GM21390 (cell line): ENCODE data around the gene FLACC1.
"Not testable (repeated sequence)": the region's sequence is repeated elsewhere in the genome, so short reads cannot be mapped to it uniquely, and the experiment has no call there.

Source experiments
- ATAC-seq: cut with Tn5 transposase; IDR thresholded peaks from one replicate; pipeline ENCODE4 v1.9.1; 2021; ENCODE audit not compliant: unreplicated experiment

Gene FLACC1

GRCh38 chr2:201350879-201351278 lies 6.3 kb downstream of the FLACC1 start:
- ATAC-seq, result no peak

- no peak for ATAC-seq
Observed at GRCh38 chr2:201349601-201350000, 7.5 kb downstream of the FLACC1 start.

DNA sequence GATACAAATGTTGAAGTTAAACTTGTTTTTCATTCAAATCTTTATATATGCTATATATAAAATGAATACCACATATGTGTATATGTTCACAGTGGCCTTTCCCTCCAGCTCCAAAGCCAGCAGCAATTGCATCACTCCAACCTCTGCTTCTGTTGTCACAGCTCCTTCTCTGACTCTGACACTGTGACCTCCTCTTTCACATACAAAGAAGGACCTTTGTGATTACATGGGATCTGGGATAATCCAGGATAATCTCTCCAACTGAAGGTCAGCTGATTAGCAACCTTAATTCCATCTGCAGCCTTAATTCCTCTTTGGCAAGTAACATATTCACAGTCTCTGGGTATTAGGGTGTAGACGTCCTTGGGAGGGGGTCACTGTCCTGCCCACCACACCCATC lies 8.4 kb downstream of the FLACC1 start:
- no peak for ATAC-seq

DNA sequence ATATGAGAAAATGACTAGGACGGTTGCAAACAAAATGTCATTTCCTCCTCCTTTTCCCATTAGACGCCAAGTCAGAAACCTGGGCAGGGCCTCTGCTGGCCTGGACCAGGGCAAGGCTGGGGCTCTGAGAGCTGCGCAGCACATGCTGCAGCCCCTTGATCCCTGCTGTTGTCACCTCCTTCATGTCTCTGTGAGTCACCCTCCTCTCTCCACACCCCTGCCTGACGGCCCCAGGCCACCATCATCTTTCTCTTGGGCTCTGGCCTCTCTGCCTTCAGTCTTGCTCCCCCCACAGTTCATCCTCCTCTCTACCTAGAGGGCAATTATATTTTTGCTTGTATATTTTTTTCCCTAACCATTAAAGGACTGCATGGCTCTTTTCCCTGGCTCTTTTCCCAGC lies 10.0 kb downstream of the FLACC1 start:
- ATAC-seq, result no peak

GRCh38 chr2:201345625-201346213 lies 11.4 kb downstream of the FLACC1 start:
- no peak for ATAC-seq

GRCh38 chr2:201344663-201345366 lies 12.3 kb downstream of the FLACC1 start:
- peak; percentile 84 for ATAC-seq

DNA sequence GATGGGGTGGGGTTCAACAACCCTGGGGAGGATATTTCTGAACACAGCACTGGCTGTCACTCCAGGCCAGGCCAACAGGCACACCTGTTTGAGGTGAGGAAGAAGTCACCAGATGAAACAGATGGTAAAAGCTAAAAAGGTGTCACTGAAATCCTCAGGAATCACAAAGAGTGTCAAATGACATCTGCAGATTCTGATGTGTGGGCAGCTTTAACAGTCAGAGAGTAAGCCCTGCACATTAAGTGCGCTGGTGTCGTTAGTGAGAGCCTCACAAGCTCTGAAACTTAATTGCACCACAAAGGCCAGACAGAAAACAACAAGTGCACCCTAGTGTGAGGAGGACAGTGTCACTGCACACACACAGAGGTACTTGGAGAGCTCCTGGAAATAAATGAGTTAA lies 13.6 kb downstream of the FLACC1 start:
- ATAC-seq, result no peak

GRCh38 chr2:201342923-201343322 lies 14.2 kb downstream of the FLACC1 start:
- no peak for ATAC-seq

GRCh38 chr2:201329409-201329808 lies 27.7 kb downstream of the FLACC1 start:
- ATAC-seq, result no peak

GRCh38 chr2:201327678-201328077 lies 29.5 kb downstream of the FLACC1 start:
- ATAC-seq, result no peak

DNA sequence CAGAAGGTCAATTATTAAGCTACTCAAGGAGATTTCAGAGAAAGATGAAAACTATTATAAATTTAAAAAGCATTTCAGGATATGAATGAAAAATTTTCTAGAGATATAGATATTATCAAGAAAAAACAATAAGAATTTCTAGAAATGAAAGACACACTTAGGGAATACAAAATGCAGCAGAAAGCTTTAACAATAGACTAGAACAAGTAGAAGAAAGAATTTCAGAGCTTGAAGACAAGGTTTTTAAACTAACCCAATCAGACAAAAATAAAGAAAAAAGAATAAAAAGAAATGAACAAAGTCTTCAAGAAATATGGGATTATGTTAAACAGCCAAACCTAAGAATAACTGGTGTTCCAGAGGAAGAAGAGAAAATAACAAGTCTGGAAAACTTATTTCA lies 34.4 kb downstream of the FLACC1 start:
- ATAC-seq, result no peak

DNA sequence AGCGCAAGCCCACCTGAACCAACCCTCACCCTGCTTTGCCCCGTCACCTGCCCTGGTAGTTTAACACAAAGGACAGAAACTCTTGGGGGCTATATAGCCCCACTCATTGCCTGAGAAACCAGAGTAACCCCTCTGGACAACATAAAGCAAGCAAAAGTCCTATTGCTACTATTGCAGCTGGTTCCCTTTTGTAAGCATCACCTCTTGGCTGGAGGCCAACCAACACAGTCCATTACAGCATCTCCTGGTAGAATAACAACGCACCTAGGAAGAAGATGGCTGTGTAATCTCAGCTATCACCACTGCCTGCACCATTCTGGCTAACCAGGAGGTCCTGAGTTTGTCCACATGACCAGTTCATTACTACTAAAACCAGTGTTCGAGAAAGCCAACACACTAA lies 36.4 kb downstream of the FLACC1 start:
- no peak for ATAC-seq

DNA sequence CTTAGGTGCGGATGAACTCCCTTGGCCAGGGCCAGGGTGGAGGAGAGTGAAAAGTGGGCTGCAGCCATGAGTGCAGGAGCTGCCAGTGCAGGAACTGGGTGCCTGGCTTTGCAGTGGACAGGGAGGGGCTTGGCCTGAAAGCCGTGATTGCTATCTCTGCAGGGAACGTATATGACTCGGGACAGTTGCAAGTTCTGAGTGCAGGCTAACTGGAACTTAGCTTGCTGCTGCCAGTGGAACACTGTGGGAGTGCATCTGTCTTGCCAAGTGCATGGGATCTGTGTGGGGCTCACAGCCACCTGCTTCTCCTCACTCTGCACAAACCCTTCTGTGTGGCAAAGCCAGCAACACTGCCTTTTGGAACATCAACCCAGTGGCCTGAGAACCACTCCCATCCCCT lies 36.9 kb downstream of the FLACC1 start:
- ATAC-seq, result no peak

DNA sequence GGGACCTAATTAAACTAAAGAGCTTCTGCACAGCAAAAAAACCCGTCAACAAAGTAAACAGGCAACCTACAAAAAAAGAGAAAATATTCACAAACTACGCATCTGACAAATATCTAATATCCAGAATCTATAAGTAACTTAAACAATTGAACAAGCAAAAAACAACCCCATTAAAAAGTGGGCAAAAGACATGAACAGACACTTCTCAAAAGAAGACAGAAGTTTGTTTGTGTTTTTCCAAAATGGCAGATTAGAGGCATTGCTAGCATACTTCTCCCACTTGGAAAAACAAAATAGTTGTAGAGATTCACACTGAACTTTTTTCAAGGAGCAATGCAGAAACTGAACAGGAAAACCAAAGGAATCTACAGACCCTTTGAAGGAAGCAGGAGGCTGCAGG lies 37.6 kb downstream of the FLACC1 start:
- no peak for ATAC-seq

GRCh38 chr2:201313362-201313761 lies 43.8 kb downstream of the FLACC1 start:
- no peak for ATAC-seq

- ATAC-seq, result no peak
Observed at GRCh38 chr2:201308914-201309313, 48.2 kb downstream of the FLACC1 start.

DNA sequence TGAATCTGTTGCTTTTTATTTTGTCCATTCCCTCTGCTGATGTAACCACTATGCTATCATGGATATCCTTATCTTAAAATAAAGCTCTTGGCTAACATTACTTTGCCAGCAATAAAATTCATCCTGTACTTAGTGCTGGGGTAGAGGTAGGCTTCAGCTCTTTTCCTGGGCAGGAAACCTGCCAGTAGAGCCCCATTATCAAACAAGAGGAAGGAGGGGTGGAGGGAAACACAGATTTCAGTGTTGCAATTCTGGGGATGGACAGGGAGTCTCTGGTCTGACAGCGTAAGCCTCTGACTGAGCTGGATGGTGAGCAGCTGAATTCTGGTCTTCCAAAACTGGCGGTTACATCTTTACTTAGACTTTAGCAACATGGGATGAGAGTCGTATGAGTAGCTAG lies 49.3 kb downstream of the FLACC1 start:
- no peak for ATAC-seq

- ATAC-seq, result not testable (repeated sequence)
Observed at GRCh38 chr2:201299929-201300328, 57.2 kb downstream of the FLACC1 start.

DNA sequence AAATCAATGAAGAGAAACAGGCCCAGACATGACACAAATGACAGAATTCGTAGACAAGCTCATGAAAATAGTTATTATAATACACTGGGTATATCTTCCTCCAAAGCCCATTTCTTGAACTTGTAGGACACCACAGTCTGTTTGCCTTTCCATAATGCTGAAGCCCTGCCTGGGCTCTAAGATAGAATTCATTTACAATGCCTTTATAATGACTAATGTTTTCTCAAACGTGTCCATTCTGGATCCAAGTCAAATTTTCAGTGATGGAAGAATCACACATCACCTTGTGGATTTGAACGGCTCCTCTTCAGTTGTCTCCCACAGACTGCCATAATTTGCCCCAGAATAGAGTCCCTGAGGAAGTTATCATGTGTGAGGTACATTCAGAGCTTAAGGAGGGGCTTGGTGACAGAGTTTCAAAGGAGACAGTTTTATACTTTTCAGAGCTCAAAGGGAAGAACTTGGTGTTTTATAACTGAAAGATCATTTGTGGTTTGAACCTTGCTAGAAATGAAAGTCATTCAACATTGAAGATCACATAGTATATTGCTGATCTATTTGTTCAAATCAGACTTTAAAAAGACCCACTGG lies 58.6 kb downstream of the FLACC1 start:
- no peak for ATAC-seq

DNA sequence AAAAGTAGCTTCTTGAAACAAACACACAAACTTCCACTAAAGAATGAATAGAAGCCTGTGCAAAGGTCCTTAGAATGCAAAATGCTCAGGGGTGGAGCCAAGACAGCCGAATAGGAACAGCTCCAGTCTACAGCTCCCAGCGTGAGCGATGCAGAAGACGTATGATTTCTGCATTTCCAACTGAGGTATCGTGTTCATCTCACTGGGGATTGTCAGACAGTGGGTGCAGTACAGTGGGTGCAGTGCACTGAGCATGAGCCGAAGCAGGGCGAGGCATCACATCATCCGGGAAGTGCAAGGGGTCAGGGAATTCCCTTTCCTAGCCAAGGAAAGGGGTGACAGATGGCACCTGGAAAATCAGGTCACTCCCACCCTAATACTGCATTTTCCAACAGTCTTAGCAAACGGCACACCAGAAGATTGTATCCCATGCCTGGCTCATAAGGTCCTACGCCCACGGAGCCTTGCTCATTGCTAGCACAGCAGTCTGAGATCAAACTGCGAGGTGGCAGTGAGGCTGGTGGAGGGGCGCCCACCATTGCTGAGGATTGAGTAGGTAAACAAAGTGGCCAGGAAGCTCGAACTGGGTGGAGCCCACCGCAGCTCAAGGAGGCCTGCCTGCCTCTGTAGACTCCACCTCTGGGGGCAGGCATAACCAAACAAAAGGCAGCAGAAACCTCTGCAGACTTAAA lies 66.5 kb downstream of the FLACC1 start:
- not testable (repeated sequence) for ATAC-seq

GRCh38 chr2:201285499-201285898 lies 71.6 kb downstream of the FLACC1 start:
- ATAC-seq, result no peak
